HG03442 (cell line): ENCODE measurements around the gene IVL.

ENCODE experiments used
- ATAC-seq: cut with Tn5 transposase; IDR thresholded peaks from one replicate; pipeline ENCODE4 v1.9.1; 2021; ENCODE audit warnings: mild to moderate bottlenecking, moderate library complexity; ENCODE audit not compliant: unreplicated experiment

IVL gene

DNA sequence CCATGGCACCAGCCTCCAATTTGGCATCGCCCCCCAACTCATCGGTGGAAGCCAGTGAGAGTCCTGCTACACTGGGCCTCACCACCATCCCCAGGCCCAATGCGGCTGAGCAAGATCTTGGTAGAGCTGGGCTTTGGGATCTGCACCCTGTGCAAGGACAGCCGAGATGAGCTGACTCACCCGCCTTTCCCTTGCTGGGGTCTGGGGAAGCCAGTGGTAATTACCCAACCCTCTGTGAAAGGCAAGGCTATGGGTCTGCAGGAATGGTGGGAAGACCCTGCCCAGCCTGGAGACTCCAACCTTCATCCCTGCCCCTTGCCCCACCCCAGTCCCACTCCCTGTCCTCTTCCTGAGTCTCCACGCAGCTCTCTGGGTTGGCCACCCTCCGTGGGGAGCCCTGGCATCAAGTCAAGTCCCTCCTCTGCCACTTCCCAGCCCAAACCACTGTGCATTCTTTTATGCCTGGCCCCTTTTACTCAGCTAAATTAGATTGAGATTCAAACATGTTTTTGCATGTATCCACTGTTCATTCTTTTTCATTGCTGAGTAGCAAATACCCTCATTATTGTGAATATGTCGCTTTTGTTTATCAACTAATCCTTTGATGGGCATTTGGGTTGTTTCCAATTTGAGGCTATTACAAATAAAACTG lies 21.5 kb upstream of the IVL start:
- no peak for ATAC-seq

GRCh38 chr1:152888126-152888525 lies 20.2 kb upstream of the IVL start:
- ATAC-seq, result no peak

GRCh38 chr1:152899027-152899426 lies 9.3 kb upstream of the IVL start:
- no peak for ATAC-seq

DNA sequence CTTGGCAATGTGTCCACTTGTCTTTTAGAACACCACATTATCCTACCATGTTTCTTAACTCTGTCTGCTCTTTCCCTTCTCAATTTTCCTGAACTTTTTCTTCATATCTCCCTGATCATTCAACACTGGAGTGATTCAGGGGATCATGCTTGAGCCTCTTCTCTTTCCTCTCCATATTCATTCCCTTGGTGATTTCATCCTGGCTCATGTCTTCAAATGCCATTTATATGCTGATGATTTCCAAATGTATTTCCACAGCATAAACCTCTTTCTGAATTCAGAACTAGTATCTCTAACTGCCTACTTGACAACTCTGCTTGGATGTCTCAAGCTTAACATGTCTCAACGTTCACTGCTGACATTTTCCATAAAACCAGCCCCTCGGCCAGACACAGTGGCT lies 8.5 kb upstream of the IVL start:
- ATAC-seq, result no peak

DNA sequence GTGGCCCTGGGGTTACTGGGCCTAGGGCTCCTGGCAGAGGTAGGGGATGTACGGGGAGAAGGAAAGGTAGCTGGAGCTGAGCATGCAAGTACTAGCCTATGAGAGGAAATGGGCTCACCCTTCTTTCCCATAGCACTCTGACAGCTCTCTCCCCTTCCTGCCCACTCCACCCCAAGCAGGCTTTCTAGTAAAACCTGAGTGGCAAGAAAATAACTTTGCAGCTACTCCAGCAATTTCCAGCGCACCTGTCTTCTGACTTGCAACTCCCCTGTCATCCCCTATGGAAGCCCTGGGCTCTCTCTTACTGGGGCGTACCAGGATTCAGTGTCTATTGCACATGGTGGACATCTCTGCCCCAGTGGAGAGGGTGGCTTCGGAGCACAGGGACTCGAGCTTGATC lies 6.7 kb upstream of the IVL start:
- no peak for ATAC-seq

DNA sequence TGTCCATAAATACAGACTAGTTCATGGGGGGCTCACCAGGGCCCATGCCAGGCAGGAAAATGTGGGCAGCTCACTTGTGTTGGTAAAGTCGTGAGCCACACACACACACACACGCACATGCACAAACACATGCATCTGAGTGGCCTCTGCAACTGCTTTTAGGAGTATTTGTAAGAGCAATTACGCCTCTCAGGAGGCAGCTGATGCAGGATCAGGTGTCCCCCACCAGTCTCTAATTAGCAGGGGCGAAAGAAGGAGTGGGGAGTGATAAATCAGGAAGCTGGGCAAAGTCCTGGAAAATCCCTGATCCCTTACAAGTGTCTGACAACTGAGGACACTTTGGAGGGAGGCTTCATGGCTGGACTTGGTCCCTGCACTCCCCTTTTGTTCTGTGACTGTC lies 5.7 kb upstream of the IVL start:
- no peak for ATAC-seq

- ATAC-seq, result no peak
Measured at GRCh38 chr1:152904688-152905440, 3.5 kb upstream of the IVL start.

DNA sequence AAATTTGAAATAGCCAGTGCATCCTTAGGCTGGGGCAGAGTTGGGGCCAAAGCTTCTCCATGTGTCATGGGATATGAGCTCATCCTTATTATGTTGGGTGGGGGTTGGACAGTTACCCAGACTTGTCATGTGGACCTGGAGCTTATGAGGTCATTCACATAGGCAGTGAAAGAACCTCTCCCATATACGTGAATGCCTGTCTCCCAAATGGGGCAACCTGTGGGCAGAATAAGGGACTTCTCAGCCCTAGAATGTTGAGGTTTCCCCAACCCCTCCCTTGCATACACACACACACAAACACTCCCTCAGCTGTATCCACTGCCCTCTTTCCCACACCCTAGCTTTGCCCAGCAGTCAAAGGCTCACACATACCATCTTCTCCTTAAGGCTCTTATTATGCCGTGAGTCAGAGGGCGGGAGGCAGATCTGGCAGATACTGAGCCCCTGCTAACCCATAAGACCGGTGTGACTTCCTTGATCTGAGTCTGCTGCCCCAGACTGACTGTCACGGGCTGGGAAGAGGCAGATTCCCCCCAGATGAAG lies 2.3 kb upstream of the IVL start:
- no peak for ATAC-seq

GRCh38 chr1:152909206-152909605 lies 860 bp downstream of the IVL start:
- no peak for ATAC-seq

DNA sequence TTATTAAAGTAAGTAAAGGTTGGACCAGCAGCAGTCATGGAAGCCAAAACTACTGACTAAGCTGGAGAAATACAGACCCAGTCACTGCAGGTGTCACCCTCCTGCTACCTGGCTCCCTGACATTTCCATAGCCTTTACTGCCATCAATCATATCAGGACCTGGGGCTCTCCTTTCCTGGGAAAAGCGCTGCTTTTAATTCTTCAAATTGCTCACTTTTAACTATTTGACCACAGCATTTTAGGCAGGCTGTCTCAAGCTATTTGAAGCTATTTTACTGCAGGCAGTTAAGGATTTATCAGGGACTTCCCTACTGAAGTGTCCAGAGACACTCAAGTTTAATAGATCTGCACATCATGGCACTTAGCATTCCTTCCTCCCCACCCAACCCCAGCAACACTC lies 4.1 kb downstream of the IVL start:
- no peak for ATAC-seq

DNA sequence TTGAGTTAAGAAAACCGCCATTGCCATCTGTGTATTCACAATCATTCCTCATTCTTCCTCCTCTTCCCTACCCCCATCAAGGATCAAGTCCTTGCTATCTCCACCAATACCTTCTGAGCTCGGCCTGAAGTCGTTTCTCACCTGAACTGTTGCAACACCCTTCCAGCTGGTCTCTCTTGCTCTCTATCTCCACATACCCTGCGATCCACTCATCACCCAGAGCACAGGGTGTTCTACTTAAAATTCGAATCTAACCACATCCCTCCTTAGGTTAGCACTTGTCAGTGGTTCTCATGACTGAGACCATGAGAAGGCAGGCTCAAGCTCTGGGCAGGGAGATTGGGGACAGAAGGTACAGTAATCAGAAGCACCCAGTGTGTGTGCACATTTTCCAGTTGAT lies 4.6 kb downstream of the IVL start:
- no peak for ATAC-seq

- ATAC-seq, result no peak
Measured at GRCh38 chr1:152917794-152918193, 9.4 kb downstream of the IVL start.

GRCh38 chr1:152919071-152919470 lies 10.7 kb downstream of the IVL start:
- ATAC-seq, result no peak

DNA sequence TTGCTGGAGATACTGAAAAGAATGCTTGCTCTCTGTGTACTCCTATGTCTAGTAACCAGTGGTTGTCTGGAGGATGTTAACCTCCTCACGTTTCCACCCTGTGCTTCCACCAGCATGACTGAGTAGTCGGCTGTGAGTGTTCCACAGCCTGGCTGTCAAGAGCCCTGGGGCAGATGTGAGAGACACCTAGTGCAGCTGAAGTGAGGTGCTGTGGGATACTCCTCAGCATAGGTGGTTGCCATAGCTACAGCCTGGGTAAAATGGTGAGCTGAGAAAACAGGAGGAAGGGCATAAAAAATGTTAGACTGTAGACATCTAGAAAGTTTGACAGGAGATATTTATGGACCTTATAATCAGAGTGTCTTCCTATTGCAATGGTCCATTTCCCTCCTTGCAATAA lies 15.8 kb downstream of the IVL start:
- no peak for ATAC-seq

GRCh38 chr1:152926091-152926490 lies 17.7 kb downstream of the IVL start:
- no peak for ATAC-seq

DNA sequence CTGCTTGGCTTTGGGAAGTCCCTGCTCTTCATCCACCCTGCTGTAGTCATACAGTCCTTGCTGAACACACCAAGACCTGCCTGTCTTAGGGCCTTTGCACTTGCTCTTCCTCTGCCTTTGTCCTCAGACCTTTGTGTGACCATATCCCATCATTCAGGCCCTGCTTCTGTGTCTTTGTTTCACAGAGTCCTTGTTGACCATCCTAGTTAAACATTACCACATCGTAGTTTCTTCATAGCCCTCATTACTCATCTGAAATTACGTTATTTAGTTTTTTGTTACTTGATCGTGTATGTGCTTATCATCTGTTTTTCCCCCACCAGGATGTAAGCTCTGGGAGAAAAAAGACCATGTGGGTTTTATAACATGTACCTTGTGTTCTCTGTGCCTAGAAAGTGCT lies 20.3 kb downstream of the IVL start:
- no peak for ATAC-seq

- no peak for ATAC-seq
Measured at GRCh38 chr1:152932170-152932811, 23.9 kb downstream of the IVL start.

DNA sequence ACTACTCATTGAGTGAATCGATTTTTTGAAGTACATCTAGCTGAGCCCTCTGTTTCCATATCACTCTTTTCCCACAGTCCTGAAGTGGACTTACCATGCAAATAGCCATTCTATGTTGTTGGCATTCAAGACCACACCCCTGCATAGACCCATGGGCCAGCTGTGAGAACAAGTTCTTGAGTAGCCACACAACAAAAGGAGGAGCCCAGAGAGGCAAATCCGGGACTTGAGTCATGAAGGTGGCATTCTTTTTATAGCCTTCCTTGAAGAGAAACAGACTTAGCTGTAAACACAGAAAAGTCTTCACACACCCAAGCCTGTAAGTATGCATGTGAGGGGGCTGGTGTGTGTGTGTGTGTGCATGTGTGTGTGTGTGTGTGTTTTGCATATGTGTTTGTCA lies 24.9 kb downstream of the IVL start:
- ATAC-seq, result no peak

- ATAC-seq, result no peak
Measured at GRCh38 chr1:152940614-152941013, 32.3 kb downstream of the IVL start.

DNA sequence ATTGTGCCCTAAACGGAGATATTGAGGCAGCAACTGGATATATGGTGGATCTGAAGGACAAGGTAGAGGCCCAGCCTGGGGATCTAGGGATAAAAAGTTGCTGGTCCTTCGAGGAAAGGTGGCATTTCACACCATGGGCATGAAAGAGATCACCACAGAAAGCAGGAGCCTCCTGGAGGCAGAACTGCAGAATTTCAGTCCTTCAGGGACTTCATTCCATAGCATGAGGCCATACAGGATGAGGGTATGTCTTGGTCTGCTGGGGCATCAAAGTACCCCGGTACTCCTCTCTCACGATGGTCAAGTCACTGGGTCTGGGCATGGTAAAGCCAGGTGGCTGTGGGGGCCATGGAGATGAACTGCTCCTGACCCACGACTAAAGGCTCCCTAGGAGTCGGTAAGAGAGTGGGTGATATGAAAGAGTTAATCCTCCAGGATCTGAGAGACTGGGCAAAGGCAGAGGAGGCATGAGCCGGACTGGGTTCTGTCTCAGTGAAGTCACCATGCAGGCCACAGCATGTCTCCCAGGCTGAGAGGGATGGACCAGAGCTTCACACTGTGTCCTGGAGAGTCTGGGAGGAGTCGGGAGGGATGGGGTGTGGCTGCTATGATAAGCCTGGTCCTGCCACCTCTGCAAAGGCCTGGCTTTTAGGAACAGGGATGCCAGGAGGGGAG lies 32.8 kb downstream of the IVL start:
- no peak for ATAC-seq

DNA sequence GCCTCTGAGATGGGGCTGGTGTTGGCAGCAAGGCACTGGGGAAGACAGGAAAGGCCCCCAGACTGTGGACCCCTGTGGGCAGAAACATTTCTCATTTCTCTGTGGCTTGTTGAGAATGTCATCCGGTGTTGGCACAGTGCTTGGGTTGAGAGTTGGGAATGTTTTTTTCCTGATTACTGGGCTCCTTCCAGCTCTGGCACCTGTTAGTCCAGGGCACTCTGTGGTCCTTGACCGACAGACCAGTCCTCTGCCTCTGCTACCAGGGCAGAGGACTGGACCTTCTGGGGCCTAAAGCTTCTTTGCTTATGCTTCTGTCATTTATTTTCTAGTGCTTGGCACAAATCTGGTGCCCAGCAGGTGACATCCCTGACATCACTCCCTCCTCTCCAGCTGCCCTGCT lies 33.8 kb downstream of the IVL start:
- ATAC-seq, result no peak
